ENCODE data around the gene RNF112. TPM values are rescaled to one million over a fixed set of nuclear protein-coding genes. Genes with fewer than 3 reads are reported as not detected.

Gene RNF112
- total and polyA plus RNA-seq, 2 of the 13 experiments (the other 11 are each of a cell fraction or from before 2014, with no cell fraction given): 0.05 TPM; not detected in 1

DNA sequence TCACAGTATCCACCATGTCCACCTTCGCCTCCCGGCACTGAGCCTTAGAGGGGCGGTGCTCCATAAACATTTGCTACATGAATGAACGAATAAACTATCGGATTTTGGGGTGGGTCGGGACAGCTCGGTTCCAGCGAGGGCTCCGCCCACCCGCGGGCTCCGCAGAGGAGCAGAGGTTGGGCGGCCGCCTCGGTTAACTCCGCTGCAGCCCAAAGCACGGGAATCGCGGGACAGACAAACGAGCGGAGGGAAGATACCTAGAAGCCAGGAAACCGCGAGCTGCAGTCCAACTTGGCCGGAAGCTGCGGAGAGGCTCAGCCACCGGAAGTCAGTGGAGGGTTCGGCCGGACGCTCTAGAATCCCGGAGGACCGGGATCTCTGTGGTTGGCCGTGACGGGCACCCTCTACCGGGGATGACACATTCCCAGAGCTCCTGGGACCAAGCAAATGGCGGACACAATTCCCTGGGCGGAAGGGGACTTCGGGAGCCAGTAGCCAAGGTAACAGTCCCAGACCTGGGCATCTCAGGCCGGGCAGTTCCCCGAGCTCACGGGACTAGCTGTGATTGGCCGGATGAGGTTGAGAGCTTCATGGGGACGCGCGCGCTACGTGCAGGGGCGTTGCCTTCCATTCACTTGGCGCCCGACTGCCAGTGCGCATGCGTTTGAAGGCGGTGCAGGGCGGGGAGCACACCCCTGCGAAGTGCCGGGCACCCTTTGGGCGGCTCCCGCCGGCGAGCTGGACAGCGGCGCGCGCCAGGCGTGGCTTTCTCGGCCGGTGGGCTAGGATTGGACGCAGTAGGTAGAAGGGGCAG is 33.2 kb upstream of the RNF112 start (continued):
- TF ChIP-seq, protein P1, sequence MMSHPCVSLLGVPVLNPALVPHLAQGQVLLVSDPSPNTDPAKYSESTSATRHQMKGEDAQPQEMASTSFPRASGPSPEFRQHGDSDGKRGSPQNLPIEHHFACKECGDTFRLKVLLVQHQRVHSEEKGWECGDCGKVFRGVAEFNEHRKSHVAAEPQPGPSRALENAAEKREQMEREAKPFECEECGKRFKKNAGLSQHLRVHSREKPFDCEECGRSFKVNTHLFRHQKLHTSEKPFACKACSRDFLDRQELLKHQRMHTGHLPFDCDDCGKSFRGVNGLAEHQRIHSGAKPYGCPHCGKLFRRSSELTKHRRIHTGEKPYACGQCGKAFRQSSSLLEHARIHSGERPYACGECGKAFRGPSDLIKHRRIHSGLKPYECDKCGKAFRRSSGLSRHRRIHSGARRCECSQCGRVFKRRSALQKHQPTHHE (CRISPR knock-in tag; IDR thresholded peaks at IDR 0.05; ENCODE audit: borderline replicate concordance): peak; percentile 74; the same call in 1 of the 2 replicates
- TF ChIP-seq SPEN (CRISPR knock-in tag; IDR thresholded peaks at IDR 0.05; ENCODE audit: low read depth): peak; percentile 48
- TF ChIP-seq GLI4 (CRISPR knock-in tag; IDR thresholded peaks at IDR 0.05; ENCODE audit: borderline replicate concordance): peak; percentile 62; the same call in 1 of the 2 replicates
- no peak; the same call in 1 of the 2 replicates for TF ChIP-seq ZNF629 (CRISPR knock-in tag; conservative IDR thresholded peaks at IDR 0.05)
- peak; percentile 71 for TF ChIP-seq SRSF1 (optimal IDR thresholded peaks at IDR 0.05; ENCODE audit: low read depth, low read length)
- TF ChIP-seq, protein P2, sequence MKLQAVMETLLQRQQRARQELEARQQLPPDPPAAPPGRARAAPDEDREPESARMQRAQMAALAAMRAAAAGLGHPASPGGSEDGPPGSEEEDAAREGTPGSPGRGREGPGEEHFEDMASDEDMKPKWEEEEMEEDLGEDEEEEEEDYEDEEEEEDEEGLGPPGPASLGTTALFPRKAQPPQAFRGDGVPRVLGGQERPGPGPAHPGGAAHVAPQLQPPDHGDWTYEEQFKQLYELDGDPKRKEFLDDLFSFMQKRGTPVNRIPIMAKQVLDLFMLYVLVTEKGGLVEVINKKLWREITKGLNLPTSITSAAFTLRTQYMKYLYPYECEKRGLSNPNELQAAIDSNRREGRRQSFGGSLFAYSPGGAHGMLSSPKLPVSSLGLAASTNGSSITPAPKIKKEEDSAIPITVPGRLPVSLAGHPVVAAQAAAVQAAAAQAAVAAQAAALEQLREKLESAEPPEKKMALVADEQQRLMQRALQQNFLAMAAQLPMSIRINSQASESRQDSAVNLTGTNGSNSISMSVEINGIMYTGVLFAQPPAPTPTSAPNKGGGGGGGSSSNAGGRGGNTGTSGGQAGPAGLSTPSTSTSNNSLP (IDR thresholded peaks at IDR 0.05; ENCODE audit: low read depth, low read length): no peak; the same call in 1 of the 2 replicates
- TF ChIP-seq, protein P3, sequence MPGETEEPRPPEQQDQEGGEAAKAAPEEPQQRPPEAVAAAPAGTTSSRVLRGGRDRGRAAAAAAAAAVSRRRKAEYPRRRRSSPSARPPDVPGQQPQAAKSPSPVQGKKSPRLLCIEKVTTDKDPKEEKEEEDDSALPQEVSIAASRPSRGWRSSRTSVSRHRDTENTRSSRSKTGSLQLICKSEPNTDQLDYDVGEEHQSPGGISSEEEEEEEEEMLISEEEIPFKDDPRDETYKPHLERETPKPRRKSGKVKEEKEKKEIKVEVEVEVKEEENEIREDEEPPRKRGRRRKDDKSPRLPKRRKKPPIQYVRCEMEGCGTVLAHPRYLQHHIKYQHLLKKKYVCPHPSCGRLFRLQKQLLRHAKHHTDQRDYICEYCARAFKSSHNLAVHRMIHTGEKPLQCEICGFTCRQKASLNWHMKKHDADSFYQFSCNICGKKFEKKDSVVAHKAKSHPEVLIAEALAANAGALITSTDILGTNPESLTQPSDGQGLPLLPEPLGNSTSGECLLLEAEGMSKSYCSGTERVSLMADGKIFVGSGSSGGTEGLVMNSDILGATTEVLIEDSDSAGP (CRISPR knock-in tag; IDR thresholded peaks at IDR 0.05; ENCODE audit: borderline replicate concordance): peak; percentile 84; the same call in 1 of the 2 replicates
- no peak for TF ChIP-seq KAT2B (IDR thresholded peaks at IDR 0.05; ENCODE audit: borderline replicate concordance, low read depth, low read length)
- no peak for TF ChIP-seq ZNF850 (CRISPR knock-in tag; conservative IDR thresholded peaks at IDR 0.05)
- TF ChIP-seq, protein P4, sequence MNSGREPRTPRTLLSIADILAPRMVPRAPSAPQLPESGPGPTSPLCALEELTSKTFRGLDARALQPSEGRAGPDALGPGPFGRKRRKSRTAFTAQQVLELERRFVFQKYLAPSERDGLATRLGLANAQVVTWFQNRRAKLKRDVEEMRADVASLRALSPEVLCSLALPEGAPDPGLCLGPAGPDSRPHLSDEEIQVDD (CRISPR knock-in tag; IDR thresholded peaks at IDR 0.05; ENCODE audit: borderline replicate concordance): peak; percentile 63; the same call in 1 of the 2 replicates
- no peak for TF ChIP-seq ZNF747 (CRISPR knock-in tag; IDR thresholded peaks at IDR 0.05; ENCODE audit: borderline replicate concordance)
- TF ChIP-seq TEAD2 (CRISPR knock-in tag; IDR thresholded peaks at IDR 0.05): no peak
- no peak; the same call in 1 of the 2 replicates for TF ChIP-seq SMAD1 (CRISPR knock-in tag; IDR thresholded peaks at IDR 0.05; ENCODE audit: borderline replicate concordance, low read depth)
- no peak for TF ChIP-seq FOXK1 (CRISPR knock-in tag; IDR thresholded peaks at IDR 0.05; ENCODE audit: borderline replicate concordance, low read depth)
- TF ChIP-seq STAG1 (CRISPR knock-in tag; IDR thresholded peaks at IDR 0.05): no peak
- TF ChIP-seq ZNF839 (CRISPR knock-in tag; IDR thresholded peaks at IDR 0.05; ENCODE audit: borderline replicate concordance): no peak
- TF ChIP-seq LCORL (IDR thresholded peaks at IDR 0.05): no peak
- TF ChIP-seq LCORL (CRISPR knock-in tag; IDR thresholded peaks at IDR 0.05): no peak; the same call in none of the 2 replicates
- 0 out of 2 replicates have a peak, but pooled peaks have one; percentile 40 for TF ChIP-seq HOXD1 (CRISPR knock-in tag; IDR thresholded peaks at IDR 0.05)
- peak; percentile 85 for TF ChIP-seq PHF8 (CRISPR knock-in tag; IDR thresholded peaks at IDR 0.05)
- no peak; the same call in 1 of the 2 replicates for TF ChIP-seq ZFP62 (CRISPR knock-in tag; IDR thresholded peaks at IDR 0.05)
- TF ChIP-seq, protein P5, sequence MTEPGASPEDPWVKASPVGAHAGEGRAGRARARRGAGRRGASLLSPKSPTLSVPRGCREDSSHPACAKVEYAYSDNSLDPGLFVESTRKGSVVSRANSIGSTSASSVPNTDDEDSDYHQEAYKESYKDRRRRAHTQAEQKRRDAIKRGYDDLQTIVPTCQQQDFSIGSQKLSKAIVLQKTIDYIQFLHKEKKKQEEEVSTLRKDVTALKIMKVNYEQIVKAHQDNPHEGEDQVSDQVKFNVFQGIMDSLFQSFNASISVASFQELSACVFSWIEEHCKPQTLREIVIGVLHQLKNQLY (CRISPR knock-in tag; IDR thresholded peaks at IDR 0.05): no peak
- peak; percentile 75 for TF ChIP-seq HES4 (CRISPR knock-in tag; IDR thresholded peaks at IDR 0.05; ENCODE audit: borderline replicate concordance)
- TF ChIP-seq ZNF296 (CRISPR knock-in tag; conservative IDR thresholded peaks at IDR 0.05): no peak
- no peak for TF ChIP-seq ZNF225 (CRISPR knock-in tag; IDR thresholded peaks at IDR 0.05)

All from HepG2 (cell line).